GM19463 (cell line): ENCODE data around the gene GAL3ST2.

Experiments used
- ATAC-seq: cut with Tn5 transposase; IDR thresholded peaks from one replicate; pipeline ENCODE4 v1.9.1; 2021; ENCODE audit warnings: mild to moderate bottlenecking, moderate library complexity; ENCODE audit not compliant: unreplicated experiment

Gene GAL3ST2

GRCh38 chr2:241842620-241843211 lies 66.1 kb downstream of the GAL3ST2 start:
- no peak for ATAC-seq

- no peak for ATAC-seq
Measured at GRCh38 chr2:241843321-241844065, 66.9 kb downstream of the GAL3ST2 start.

- ATAC-seq: peak; percentile 67
Measured at GRCh38 chr2:241844066-241844728, 67.6 kb downstream of the GAL3ST2 start.

- no peak for ATAC-seq
Measured at GRCh38 chr2:241844831-241845578, 68.4 kb downstream of the GAL3ST2 start.

- no peak for ATAC-seq
Measured at GRCh38 chr2:241846406-241846805, 69.8 kb downstream of the GAL3ST2 start.

GRCh38 chr2:241848761-241849615 lies 72.4 kb downstream of the GAL3ST2 start:
- ATAC-seq: no peak

GRCh38 chr2:241849616-241850543 lies 73.3 kb downstream of the GAL3ST2 start:
- ATAC-seq: no peak

- no peak for ATAC-seq
Measured at GRCh38 chr2:241850544-241851324, 74.1 kb downstream of the GAL3ST2 start.

- ATAC-seq: no peak
Measured at GRCh38 chr2:241851325-241852115, 74.9 kb downstream of the GAL3ST2 start.

GRCh38 chr2:241852116-241852980 lies 75.7 kb downstream of the GAL3ST2 start:
- ATAC-seq: no peak

GRCh38 chr2:241852981-241853631 lies 76.5 kb downstream of the GAL3ST2 start:
- no peak for ATAC-seq
